GM18907 (cell line): Measurements from ENCODE around the gene P4HA1.
"Not testable (repeated sequence)": the region's sequence is repeated elsewhere in the genome, so short reads cannot be mapped to it uniquely, and the experiment has no call there.

ENCODE experiments used
- ATAC-seq: cut with Tn5 transposase; IDR thresholded peaks from one replicate; pipeline ENCODE4 v1.9.1; 2021; ENCODE audit warnings: mild to moderate bottlenecking, moderate library complexity; ENCODE audit not compliant: unreplicated experiment

Gene P4HA1

DNA sequence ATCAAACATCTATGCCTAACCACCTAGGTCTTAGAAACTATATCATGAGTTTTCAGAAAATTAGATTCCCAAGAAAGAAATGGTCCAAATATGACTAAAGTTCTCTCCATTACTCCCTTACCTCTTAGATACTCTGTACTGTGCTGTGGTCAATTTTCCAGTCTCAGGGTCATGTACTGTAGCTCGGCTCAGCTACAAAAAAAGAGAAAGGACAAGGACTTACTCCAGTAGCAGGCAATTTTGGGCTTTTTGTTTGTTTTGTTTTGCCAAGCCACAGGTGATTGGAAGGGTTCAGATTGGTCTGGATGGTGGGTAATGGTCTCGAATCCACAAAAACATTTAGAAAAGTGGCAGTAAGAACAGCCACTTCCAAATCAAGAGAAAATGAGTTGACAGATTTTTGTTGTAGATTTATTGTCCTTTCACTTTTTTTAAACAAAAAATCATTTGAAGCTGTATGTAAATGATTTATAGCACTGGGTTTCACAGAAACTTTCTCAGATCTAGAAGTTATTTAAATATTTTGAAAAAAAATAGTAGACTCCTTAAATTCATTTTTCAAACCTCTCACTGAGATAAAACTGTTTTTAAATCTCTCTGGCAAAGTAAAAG lies 52.8 kb downstream of the P4HA1 start:
- ATAC-seq = no peak

DNA sequence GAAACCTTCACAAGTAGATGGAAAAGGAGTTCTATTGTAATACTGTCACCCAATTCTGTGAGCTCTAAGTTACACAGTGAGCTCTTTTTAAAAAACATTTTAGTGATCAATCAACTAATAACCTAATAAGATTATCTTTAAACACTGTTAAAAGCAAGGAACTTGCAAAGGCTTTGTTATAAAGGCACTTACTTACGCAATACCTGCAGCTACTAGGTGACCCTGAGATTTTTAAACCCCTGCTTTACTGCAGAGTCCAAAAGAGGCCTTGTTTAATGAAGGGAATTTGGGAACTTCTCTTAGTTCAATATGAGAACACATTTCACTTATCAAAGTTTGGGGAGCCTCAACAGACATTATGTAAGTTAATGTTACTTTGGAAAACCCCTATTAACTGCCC lies 53.3 kb downstream of the P4HA1 start:
- ATAC-seq = no peak

DNA sequence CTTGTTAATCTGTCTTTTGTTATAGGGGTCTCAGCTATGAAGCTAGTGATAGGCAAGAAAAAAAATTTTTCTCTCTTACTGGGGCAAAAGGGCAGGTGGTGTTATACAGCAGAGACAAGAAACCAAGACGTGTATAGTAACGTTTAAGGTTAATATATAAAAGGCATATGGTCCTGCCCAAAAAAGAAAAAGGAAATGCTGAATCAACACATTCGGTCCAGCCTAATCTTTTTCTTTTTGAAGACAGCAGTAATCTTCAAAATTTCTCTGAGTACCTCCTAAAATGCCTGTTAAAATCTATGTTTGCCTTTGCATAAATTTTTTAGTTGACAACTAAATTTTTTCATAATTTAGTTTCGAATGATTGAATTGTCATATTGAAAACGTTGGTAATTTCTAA lies 54.5 kb downstream of the P4HA1 start:
- ATAC-seq = no peak

DNA sequence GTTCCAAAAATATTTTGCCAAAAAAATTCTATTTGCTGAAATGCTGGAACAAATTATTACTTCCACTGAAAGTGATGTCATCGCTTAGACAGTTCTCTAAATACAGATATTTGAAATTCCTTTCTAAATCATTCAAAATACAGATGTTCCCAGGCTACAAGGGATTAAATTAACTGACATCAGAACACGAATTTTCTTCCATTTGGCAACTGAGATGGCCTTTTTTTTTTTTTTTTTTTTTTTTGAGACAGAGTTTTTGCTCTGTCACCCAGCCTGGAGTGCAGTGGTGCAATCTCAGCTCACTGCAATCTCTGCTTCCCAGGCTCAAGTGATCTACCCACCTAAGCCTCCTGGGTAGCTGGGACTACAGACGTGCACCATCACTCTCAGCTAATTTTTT lies 57.0 kb downstream of the P4HA1 start:
- no peak for ATAC-seq

DNA sequence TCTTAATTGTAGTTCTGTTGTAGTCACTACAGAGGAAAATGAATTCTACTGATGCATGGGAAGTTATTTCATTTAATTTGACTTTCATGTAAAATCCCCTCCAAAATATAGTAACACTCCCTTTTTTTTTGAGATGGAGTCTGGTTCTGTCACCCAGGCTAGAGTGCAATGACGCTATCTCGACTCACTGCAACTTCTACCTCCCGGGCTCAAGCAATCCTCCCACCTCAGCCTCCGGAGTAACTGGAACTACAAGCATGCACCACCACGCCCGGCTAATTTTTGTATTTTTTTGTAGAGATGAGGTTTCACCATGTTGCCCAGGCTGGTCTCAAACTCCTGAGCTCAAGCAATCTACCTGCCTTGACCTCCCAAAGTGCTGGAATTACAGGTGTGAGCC lies 60.4 kb downstream of the P4HA1 start:
- ATAC-seq = not testable (repeated sequence)

DNA sequence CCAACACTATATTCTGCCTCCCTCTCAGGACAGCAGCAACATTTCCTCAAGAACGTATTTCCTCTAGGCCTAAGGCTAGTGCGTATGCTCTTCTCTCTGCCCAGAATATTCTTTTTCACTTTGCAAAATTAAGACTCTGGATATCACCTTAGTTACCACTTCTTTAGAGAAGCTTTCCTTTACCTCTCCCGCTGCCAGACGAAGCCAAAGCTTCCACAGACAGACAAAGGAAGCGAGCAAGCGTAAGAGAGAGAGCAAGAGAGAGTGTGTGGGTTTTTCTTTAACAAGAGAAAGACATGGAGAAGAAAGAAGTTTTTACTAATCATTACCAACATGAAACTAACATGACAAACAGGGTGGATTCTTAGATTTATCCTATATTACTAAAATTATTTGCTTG lies 64.1 kb downstream of the P4HA1 start:
- no peak for ATAC-seq

DNA sequence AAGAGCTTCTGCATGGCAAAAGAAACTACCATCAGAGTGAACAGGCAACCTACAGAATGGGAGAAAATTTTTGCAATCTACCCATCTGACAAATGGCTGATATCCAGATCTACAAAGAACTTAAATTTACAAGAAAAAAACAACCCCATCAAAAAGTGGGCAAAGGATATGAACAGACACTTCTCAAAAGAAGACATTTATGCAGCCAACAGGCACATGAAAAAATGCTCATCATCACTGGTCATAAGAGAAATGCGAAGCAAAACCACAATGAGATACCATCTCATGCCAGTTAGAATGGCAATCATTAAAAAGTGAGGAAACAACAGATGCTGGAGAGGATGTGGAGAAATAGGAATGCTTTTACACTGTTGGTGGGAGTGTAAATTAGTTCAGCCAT lies 70.0 kb downstream of the P4HA1 start:
- not testable (repeated sequence) for ATAC-seq

DNA sequence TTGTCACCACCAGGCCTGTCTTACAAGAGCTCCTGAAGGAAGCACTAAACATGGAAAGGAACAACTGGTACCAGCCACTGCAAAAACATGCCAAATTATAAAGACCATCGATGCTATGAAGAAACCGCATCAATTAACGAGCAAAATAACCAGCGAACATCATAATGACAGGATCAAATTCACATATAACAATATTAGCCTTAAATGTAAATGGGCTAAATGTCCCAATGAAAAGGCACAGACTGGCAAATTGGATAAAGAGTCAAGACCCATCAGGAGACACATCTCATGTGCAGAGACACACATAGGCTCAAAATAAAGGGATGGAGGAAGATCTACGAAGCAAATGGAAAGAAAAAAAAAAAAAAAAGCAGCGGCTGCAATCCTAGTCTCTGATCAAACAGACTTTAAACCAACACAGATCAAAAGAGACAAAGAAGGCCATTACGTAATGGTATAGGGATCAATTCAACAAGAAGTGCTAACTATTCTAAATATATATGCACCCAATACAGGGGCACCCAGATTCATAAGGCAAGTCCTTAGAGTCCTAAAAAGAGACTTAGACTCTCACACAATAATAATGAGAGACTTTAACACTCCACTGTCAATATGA lies 73.1 kb downstream of the P4HA1 start:
- ATAC-seq = not testable (repeated sequence)

DNA sequence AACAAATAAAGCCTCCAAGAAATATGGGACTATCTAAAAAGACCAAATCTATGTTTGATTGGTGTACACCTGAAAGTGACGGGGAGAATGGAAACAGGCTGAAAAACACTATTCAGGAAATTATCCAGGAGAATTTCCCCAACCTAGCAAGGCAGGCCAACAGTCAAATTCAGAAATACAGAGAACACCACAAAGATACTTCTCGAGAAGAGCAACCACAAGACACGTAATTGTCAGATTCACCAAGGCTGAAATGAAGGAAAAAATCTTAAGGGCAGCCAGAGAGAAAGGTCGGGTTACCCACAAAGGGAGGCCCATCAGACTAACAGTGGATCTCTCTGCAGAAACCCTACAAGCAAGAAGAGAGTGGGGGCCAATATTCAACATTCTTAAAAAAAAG lies 73.7 kb downstream of the P4HA1 start:
- not testable (repeated sequence) for ATAC-seq

DNA sequence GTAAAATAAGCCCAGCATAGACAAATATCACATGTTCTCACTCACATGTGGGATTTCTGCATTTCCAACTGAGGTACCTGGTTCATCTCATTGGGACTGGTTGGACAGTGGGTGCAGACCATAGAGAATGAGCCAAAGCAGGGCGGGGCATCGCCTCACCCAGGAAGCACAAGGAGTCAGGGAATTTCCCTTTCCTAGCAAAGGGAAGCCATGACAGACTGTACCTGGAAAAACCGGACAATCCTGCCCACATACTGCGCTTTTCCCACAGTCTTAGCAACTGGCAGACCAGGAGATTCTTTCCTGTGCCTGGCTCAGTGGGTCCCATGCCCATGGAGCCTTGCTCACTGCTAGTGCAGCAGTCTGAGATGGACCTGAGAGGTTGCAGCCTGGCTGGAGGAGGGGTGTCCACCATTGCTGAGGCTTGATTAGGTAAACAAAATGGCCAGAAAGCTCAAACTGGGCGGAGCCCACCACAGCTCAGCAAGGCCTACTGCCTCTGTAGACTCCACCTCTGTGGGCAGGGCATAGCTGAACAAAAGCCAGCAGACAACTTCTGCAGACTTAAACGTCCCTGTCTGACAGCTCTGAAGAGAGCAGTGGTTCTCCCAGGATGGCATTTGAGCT lies 75.0 kb downstream of the P4HA1 start:
- not testable (repeated sequence) for ATAC-seq

DNA sequence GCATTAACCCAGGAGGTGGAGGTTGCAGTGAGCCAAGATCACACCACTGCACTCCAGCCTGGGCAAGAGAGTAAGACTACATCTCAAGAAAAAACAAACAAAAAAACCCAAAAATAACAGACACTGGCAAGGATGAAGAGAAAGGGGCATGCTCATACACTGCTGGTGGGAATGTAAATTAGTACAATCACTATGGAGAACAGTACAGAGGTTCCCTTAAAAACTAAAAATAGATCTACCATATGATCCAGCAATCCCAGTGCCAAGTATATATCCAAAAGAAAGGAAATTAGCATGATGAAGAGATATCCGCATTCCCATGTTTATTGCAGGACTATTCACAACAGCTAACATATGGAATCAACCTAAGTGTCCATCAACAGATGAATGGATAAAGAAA lies 75.6 kb downstream of the P4HA1 start:
- no peak for ATAC-seq

DNA sequence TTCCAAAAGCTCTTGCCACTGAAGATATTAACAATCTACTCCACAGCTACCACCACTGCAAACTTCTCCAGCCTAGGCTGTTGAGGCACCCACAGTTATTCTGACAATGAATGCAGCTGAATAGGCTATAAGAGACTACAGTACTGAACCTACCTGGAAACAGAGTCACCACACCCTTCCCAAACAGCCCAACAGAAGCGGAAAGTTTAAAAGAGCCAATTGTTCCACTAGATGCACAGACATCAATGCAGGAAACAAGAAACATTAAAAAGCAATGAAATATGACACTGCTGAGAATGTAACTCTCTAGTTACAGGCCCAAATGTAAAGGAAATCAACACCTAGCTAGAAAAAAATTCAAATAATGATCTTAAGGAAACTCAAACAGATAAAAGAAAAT lies 77.6 kb downstream of the P4HA1 start:
- no peak for ATAC-seq

DNA sequence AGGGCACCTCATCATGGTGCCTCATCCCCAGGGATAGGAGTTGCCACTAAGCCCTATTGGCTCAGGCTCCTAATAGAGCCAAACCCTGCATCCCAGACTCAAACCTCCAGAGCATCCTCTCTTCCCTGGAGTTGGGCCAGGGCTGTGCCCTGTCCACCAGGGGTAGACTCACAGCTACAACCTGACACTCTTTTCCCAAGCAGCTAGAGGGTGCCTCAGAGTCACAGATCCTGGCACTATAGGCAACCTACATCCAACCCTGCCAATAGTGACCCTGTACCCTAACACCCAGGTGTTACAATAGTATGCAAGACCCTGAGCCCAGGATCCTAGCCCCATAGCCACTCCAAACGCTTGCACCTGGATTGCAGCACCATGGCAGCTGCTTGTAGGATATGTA lies 78.0 kb downstream of the P4HA1 start:
- ATAC-seq = no peak

DNA sequence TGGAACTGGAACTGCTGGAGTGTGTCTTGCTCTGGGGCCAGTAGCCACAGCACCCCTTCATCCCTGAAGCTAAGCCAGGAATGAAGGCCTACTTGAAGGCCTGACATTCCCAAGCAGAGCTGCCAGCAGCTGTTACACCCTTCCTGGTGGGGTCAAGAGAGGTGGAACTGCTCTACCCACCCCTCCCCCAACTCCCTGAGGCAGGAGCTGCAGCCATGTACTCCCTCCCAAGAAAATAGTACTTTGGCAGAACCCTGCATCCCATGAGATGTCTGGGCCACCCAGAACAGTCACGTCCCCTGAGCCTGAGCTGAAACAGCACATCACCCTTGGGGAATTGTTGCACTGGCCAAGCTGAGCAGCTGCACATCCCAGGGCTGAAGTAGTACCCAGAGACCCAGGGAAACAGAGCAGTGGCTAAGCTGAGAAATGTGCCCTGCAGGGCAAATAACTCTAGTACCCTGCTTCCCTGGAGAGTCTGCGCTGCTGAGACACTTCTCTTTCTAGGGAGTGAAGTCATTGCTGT lies 78.6 kb downstream of the P4HA1 start:
- ATAC-seq = no peak

DNA sequence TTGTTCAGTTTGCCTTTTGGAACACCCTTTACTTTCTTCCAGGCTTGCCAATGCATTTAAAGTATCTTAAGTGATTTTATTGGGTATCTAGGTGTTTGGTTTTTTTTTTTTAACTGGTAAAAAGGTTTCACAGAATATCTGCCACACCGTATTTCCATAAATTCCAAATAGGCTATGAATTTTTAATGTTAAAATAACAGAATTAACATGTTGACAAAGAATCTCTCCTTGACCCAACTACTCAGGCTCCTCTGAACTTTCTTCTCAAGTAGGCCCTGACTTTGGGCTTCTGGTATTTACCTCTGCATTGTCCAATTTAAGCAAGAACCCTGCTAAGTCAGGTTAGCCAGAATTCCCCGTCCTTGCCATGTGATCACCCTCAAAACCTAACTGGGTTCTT lies 80.9 kb downstream of the P4HA1 start:
- ATAC-seq = no peak

DNA sequence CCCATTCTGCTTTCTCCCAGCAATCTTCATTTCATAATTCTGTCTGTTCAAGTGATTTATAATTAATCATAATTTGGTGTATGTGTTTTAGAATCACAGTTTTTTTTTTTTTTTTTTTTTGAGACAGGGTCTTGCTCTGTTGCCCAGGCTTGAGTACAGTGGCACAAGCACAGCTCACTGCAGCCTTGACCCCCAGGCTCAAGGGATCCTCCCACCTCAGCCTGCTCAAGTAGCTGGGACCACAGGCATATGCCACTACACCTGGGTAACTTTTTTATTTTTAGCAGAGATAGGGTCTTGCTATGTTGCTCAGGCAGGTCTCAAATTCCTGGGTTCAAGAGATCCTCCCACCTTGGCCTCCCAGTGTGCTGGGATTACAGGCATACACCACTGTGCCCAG lies 92.8 kb downstream of the P4HA1 start:
- ATAC-seq = no peak

DNA sequence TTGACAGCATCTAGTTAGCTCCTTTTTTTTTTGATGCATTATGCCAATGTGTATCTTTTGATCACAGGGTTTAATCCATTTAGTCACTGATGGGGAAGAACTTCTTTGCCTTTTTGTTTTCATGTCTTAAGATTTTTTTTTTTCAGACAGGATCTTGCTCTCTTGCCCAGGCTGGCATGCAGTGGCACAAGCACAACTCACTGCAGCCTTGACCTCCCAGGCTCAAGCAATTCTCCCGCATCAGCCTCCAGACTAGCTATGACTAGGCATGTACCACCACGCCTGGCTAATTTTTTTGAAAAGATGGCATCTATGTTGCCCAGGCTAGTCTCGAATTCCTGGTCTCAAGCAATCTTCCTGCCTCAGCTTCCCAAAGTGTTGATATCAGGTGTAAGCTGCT lies 95.7 kb downstream of the P4HA1 start:
- ATAC-seq = no peak

DNA sequence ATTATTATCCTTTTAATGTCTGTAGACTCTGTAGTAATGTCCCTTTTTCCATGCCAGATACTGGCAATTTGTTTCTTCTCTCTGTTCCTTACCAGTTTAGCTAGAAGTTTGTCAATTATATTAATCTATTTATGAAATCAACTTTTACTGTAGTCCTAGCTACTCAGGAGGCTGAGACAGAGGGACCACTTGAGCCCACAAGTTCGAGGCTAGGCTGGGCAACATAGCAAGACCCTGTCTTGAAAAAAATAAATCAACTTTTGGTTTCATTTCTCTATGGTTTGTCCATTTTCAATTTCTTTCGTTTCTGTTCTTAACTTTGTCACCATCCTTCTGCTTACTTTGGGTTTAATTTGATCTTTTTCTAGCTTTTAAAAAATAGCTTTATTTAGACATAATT lies 99.6 kb downstream of the P4HA1 start:
- no peak for ATAC-seq

DNA sequence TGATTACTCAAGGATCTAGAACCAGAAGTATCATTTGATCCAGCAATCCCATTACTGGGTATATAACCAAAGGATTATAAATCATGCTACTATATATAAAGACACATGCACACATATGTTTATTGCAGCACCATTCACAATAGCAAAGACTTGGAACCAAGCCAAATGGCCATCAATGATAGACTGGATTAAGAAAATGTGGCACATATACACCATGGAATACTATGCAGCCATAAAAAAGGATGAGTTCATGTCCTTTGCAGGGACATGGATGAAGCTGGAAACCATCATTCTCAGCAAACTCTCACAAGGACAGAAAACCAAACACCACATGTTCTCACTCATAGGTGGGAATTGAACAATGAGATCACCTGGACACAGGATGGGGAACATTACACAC lies 101.2 kb downstream of the P4HA1 start:
- not testable (repeated sequence) for ATAC-seq

DNA sequence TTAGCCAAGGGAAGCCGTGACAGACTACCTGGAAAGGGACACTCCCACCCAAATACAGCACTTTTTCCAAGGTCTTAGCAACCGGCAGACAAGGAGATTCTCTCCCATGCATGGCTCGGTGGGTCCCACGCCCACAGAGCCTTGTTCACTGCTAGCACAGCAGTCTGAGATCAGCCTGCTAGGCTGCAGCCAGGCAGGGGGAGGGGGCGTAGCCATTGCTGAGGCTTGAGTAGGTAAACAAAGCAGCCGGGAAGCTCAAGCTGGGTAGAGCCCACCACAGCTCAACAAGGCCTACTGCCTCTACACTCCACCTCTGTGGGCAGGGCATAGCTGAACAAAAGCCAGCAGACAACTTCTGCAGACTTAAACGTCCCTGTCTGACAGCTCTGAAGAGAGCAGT lies 106.9 kb downstream of the P4HA1 start:
- ATAC-seq = not testable (repeated sequence)

DNA sequence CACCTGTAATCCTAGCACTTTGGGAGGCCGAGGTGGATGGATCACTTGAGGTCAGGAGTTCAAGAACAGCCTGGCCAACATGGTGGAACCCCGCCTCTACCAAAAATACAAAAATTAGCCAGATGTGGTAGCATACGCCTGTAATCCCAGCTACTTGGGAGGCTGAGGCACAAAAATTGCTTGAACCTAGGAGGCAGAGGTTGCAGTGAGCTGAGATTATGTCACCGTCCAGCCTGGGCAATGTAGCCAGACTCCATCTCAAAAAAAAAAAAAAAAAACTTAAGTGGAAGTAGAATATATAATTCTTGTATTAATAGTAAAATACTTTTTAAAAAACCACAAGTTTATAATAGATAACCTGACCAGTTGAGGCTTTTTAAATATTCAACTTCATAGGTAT lies 112.0 kb downstream of the P4HA1 start:
- ATAC-seq = not testable (repeated sequence)

DNA sequence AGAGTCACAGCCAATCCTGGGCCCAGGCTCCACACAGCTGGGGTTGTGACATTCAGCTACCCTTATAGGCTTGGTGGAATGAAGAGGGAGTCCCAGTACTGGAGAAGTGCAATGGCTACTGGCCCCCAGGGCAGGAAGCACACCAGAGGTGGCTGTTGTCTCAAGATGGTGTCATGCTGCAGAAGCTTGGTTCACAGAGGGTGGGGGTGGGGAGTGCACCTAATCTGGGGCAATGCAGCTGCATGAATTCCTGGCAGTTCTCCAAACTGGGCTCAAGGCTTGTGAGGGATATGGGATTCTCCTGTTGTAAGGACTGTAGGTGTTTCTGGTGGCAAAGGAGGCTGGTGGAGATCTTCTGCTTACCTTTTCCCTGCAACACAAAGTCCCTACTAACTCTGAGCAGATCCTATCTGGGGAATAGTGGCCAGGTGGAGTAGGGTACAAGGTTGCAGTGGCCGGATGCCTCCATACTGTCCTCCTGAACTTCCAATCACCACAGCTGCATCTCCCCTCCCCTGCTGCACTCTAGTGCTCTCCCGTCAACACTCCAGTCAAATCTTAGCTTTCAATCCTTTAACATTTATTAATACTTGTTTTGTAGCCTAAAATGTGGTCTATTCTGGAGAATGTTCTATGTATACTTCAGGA lies 114.7 kb downstream of the P4HA1 start:
- no peak for ATAC-seq
